Hippocampal formation (tissue), 2 donors: Measurements from ENCODE around the gene SHLD1.
A peak's percentile ranks its signal among the peaks of the same experiment; 100 is the strongest.
"Not testable (repeated sequence)": the region's sequence is repeated elsewhere in the genome, so short reads cannot be mapped to it uniquely, and the experiment has no call there.

Source experiments
- DNase-seq, 2 donors: peaks; one replicate each; lab custom pipeline; 2025; lab: John Stamatoyannopoulos, UW

SHLD1 gene

DNA sequence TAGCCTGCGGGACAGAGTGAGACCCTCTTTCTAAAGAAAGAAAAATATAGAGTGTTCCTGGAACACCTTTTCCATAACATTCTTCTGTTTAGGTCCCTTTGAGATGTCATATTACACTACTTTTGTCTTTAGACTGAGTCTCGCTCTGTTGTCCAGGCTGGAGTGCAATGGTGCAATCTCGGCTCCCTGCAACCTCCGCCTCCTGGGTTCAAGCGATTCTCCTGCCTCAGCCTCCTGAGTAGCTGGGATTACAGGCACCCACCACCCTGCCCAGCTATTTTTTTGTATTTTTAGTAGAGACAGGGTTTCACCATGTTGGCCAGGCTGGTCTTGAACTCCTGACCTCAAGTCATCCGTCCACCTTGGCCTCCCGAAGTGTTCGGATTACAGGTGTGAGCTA, 31.2 kb downstream of the SHLD1 start:
- not testable (repeated sequence) for DNase-seq

DNA sequence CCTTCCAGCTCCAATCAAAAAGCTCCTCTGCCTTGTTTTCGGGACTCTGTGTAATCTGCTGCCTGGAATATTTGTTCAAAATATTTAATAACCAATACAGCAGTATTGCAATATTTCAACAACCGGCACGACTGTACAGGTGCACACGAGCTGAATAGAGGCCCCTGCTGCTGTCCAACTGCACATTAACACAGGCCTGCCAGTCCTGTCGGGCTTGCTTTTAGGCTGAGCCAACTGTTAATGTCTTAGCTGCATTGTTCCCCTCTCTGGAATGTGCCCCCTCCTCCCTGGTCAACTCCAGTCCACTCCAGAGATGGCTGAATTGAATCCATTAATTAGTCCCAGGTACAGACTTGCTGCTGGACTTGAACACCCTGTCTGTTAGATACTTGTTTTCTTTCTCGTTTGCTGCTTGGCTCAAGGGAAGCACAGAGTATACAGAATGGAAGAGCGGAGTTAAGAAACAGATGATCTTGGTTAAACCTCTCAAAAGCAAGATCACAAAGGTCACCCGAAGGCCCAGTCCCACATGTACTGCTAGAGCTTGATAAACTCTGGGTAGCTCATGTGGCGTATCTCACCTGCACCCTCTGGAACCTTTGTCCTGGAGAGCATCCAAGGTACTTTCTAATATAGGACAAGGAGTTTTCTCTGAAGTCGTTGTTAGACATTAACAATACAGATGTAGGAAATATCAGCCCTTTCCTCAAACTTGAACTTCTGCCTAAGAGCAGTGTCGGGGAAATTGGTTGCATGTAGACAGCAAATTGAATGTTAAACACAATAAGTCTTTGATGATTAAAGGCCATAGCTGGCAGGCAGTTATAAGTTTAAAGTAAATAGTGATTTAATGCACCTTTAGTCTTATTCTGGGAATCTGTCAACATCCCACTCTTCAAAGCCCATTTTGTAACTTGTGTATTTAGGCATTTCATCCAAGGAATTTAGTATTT, 31.9 kb downstream of the SHLD1 start:
- DNase-seq: no peak

DNA sequence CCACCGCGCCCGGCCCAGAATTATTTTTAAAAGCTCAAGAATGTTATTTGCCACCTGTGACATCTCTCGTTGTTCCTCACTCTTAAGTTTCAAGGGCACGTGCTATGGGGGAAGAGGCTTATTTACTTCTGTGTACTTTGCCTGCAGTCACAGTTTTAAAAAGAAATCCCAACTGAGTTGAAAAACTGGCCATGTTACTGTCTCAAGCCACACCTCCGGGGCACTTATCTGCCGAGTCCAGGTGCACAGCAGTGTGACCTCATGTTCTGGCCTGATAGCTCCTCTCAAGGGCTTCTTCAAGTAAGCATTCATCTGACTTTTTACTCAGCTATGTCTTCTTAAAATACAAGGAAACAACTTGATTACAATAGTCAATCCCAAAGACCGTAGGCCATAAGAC, 34.5 kb downstream of the SHLD1 start:
- no peak for DNase-seq

DNA sequence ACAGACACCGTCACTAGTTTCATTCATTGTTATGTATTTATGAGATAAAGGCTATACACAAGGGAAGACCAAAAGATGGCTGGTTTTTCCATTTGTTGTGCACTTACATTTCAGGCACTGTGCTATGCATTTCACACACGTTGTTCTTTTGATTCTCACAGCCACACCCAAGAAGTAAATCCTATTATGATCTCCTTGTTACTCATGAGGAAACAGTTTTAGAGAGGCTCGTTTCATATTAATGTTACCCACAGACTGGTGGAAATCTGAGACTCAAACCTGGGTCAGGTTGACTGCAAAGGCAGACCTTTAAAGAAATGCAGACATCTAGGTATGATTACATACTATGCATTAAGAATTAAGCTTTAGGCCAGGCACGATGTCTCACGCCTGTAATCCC, 34.9 kb downstream of the SHLD1 start:
- no peak for DNase-seq

DNA sequence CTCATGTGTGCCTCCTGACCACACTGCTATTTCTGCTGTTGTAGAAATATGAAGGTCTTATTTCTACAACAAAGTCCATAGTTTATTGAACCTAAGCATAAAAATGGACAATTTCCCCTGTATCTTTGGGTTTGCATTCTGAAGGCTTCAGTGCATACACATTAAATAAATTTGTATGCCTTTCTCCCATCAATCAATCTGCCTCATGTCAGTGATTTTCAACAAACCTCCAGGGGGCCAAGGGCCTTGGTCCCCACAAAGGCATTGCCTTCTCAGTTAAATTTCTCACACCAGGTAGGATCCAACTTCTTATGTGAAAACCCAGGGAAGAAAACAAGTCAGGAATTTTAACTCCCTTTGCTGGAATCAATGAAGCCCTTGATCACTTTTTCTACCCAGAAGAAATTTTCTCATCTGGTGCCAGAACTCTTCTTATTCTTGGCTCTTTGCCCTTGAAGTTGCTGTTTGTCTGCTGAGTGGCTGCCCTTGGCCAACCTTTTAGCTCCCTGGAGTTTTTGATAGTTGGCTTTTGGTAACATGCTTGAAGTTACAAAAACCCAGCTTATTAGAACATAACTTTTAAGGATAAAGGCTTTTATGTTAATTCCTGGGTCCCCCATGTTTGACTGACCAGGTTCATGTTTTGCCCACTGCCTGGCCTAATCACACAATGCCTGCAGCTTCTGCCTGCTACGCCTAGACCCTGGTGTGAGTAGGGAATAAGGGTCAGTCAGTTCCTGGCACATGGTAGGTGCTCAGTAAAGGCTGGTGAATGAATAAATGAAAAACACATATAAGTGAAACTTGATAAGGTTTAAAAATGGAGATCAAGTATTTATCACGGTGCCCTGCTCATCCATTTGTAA, 37.0 kb downstream of the SHLD1 start:
- DNase-seq: no peak

DNA sequence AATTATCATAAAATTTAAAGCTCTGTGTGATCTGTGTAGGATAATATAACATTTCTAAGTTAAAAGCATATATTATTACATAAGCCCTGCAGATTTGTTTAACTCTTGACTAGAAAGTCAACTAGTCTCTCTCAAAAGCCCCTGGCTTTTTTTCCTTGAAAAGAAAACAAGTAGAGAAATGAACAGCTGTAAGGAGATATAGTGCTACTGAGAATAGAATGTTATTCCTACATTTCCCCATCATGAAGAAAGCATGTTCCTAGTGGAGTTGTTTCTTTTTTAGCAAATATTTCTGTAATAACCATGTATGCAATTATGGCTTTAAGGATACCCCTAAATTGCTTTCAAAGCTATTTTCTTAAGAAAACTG, 37.6 kb downstream of the SHLD1 start:
- no peak for DNase-seq

DNA sequence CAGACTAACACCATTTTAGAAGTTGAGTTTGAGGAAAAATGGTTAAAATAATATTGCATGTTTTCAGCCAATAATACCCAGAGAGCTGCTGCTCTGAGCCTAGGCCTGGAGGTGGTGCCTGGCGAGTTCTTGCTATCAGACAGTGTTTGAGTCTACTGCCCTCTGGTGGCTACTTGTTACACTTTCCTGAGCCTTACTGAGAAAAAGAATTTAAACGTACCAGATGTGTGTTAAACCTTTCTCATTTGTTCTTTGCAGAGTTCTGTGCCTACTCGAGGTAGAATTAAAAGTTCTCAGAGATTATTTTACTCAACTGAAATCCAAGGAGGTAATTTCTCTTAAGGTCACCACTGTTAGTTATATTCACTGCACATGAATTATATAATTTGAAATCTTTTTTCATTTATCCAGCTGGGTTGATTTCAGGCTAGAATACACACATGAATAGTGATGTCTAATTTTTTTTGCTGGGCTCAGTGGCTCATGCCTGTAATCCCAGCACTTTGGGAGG, 38.2 kb downstream of the SHLD1 start:
- DNase-seq: peak; percentile 59 to 91

DNA sequence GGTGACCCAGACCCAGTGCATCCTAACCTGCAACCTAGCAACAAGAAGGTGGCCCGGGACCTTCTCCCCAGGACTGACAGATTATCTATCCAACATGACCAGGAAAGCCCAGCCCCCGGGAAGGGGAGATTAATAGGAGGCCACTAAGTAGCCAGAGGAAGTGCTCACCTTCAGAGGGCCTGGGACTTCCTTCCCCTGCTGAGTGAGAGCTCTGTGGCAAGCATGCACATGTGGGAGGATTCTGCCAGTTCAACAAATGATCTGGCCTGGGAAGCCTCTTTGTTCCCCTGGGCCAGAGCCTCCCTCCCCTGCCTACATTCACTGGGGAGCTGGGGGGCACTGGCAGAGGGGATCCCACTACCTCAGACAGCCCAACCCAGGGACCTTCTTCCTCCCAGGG, 39.6 kb downstream of the SHLD1 start:
- DNase-seq: no peak

DNA sequence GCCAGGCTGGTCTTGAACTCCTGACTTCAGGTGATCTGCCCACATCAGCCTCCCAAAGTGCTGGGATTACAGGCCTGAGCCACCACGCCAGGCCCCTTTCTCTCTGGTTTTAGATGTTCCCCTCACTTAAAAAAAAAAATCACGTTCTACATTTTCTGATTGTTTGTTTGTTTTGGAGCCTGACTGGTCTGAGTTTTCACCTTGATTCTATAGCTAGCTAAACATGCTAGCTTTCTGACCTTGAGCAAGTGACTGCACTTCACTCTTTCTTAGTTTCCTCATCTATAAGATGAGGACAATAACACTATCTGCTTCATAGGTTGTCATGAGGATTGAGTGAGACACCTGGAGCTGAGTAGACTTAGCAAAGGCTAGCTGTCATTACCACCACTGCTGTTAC, 43.7 kb downstream of the SHLD1 start:
- no peak for DNase-seq

DNA sequence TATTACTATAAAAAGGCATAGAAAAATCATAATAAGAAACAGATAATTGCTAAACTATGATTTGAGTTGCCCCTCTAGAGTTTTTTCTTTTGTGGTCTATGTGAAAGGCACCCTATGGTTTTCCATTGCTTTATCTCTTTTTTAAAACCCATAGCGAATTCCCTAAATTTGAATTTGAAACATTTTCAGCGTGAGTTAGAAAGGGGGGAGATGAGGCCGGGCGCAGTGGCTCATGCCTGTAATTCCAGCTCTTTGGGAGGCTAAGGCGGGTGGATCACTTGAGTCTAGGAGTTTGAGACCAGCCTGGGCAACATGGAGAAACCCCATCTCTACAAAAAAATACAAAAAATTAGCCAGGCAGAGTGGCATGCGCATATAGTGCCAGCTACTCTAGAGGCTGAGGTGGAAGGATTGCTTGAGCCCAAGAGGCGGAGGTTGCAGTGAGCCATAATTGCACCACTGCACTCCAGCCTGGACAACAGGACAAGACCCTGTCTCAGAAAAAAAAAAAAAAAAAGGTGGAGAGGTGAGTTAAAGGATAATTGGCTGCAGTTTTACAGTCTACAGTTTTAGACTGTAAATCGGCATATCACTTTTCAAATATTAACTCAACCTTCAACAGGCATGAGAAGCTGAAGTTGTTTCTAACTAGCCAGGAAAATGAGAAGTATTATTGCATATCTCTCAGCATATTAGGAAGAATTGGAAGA, 46.3 kb downstream of the SHLD1 start:
- DNase-seq: no peak

DNA sequence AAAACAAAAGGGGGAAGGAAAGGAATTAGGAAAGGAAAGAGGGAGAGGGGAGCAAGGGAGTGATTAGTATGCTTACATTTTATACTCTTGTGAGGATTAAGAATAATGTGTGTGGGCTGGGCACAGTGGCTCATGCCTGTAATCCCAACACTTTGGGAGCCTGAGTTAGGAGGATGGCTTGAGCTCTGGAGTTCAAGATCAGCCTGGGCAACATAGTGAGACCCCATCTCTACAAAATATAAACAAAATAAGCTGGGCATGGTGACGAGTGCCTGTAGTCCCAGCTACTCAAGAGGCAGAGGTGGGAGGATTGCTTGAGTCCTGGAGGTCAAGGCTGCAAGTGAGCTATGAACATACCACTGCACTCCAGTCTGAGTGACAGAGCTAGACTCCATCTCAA, 47.0 kb downstream of the SHLD1 start:
- no peak for DNase-seq

DNA sequence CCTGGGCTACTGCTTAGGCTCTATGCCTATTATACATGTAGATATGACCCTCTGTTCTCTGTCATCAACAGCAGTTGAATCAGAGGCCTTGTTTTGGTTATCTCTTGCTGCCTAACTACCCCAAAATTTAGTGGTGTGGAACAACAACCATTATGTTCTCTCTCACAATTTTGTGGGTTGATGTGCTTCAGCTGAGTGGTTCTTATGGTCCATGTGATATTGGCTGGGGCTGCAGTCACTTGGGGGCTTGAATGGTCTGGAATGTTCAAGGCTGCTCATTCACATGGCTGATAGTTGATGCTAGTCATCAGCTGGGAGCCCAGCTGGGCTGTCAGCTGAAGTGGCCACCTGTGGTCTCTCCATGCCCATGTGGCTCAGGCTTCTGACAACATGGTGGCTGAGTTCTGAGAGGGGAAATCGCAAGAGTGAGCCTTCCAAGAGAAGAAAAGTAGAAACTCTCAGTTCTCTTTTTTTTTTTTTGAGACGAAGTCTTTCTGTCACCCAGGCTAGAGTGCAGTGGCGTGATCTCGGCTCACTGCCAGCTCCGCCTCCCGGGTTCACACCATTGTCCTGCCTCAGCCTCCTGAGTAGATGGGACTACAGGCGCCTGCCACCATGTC, 47.8 kb downstream of the SHLD1 start:
- no peak for DNase-seq

DNA sequence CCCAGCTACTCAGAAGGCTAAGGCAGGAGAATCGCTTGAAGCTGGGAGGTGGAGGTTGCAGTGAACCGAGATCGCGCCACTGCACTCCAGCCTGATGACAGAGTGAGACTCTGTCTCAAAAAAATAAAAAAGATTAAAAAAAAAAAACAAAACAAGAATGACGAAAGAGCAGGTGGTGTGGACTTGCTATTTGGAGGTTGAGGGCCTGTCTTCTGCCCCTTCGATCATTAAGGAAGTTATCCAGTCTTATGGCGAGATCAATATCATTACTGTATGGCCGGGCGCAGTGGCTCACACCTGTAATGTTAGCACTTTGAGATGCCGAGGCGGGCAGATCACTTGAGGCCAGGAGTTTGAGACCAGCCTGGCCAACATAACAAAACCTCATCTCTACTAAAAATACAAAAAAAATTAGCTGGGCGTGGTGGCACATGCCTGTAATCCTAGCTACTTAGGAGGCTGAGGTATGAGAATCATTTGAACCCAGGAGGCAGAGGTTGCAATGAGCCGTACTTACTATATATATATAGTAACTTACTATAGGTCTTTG, 53.6 kb downstream of the SHLD1 start:
- not testable (repeated sequence) for DNase-seq

DNA sequence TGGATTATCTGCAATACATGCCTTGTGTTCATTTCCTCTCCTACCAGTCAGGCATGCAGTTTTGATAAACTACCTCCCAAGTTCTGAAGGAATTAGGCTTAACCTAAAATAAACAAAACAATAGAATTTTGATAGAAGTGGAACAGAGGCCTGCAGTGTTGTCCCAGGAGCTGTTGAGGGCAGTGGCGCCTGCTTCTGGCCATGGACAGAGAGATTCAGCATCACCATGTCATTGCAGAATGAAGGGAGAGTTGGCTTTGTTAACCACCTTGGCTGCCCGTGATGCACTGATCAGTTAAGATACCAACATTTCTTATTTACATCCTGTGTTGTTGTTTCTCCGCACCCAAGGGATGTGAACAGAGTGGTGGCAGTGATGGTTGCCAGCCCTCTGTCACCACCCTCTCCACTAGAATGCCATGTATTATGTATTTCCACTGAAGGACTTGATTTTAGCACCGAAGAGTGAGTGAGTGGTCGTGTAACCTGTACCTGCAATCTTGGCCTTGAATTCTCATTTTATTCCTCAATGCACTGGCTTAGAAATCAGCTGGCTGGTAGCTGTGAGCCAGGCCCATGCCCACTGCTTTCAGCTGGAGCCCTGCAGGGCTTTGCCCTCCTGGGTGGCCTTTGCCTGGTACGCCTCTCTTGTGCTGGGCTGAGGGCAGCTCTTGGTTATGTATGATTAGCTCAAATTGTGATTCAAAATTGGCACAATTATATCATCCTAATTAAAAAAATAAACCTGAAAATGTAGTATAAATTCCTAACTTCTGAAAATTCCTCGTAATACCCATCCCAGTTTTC, 56.5 kb downstream of the SHLD1 start:
- DNase-seq: no peak

DNA sequence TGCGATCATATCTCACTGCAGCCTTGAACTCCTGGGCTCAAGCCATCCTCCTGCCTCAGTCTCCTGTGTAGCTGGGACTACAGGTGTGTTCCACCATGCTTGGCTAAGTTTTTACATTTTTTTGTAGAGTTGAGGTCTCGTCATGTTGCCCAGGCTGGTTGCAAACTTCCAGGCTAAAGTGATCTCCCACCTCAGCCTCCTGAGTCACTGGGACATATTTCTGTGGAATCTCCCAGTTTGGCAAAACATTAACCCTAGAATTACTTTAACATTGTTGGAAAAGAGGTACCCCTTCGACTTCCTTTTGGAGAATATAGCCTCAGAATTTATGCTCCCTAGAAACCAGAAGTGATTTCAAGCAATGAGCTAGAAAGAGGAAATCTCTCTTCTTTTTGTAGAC, 57.2 kb downstream of the SHLD1 start:
- no peak for DNase-seq

DNA sequence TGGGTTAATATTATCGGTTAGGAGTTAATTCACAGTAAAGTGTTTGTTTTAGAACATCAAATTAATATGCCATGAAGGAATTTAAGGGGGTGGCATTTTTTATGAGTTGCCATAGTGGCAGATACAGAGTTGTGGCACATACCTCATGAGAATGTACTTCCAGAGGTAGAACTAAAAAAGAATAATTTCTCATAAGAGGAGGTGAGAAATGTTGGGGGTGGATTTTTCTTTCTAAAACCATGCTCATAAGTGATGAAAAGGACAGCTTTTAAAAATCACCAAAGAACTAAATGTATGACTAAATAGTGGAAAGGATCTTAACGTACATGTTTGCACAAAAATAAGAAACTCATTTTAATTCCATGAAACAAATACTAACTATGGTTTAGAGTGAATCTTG, 58.7 kb downstream of the SHLD1 start:
- no peak for DNase-seq

DNA sequence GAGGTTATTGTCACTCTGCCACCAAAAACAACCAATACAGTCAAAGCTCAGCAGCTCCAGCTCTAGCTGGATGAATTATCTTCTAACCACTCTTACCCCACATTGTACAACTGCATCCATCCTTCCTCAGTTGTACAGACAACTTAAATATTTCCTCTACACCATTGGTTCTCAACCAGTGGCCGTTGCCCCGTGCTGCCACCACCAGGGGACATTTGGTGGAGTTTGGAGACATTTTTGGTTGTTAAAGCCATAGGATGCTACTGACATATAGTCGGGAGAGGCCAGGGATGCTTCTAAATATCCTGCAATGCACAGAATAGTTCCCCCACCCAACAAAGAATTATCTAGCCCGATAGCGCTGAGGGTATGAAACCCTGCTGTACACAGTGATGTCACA, 59.3 kb downstream of the SHLD1 start:
- DNase-seq: no peak

DNA sequence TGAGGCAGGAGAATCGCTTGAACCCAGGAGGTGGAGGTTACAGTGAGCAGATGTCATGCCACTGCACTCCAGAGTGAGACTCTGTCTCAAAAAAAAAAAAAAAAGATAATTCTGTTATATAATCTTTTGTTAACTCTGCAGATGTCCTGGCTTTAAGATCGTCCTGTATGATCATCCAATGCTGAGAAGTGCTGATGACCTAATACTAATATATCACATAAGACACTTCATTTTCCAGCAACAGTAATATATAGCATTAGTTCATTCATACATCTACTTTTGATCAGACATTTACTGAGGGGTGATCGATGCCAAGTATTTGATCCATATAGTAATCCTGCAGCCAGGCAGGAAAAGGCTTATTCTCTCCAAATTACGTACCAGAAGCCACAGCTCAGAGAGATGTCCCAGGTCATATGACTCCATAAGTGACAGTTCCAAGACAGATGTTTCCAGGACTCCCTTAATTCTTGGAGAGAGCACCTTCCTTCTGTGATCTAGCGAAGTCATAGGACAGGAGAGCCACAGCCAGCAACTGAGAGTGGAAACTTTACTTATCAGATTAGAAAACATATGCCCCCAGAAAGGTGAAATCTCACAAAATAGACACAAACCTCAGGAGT, 60.7 kb downstream of the SHLD1 start:
- DNase-seq: no peak

DNA sequence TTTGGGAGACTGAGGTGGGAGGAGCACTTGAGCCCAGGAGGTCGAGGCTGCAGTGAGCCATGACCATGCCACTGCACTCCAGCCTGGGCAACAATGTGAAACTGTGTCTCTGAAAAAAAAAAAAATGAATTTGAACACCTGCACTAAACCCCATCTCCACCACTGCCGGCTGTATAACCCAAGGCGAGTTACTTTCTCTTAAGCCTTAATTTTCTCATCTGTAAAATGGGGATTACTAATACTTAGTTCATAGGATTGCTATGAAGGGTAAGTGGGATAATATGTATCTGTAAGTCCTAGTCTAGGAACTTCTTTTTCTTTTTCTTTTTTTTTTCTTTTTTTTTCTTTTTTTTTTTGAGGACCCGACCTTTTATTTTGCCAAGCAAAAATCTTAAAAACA, 61.5 kb downstream of the SHLD1 start:
- DNase-seq: no peak

DNA sequence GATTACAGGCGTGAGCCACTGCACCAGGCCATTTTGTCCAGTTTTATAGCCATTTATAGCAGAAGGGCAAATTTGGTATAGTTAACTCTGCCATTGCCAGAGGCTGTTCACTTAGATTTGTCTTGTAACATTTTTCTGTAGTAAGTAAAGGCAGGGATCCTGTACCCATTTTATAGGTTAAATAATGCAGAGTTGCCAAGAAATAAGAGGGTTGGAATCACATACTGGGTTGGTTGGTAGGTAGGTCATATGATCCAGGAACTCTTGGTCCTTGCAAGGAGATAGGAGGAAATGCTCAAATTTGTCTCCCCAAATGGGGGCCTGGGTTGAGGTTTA, 68.1 kb downstream of the SHLD1 start:
- no peak for DNase-seq
